ENCODE data around the gene ASB18. TPM values are rescaled to one million over a fixed set of nuclear protein-coding genes. Genes with fewer than 3 reads are reported as not detected.

The ASB18 gene
- total RNA-seq, 2 donors from 2014 or later = not detected

DNA sequence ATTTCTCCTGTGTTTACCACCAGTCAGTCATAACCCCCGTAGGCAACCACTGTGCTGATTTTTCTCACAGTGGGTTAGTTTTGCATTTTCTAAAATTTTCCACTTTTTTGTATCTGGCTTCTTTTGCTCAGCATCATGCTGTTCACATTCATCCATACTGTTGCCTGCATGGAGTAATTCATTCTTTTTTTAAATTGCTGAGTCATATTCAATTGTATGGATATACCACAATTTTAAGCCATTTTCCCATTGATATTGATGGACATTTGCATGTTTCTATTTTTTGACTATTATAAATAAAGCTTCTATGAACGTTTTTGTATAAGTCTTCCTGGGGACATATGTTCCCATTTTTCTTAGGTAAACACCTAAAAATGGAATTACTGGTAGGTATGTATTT is 40.5 kb downstream of the ASB18 start:
- Mint-ChIP-seq H3K9me3 (peaks cover 32% of the 10 kb centered on the region), H3K27me3 (ENCODE audit: insufficient read depth) (peaks cover 10% of the 10 kb centered on the region), H3K36me3 (ENCODE audit: low read depth) (peaks cover 6% of the 10 kb centered on the region), H3K4me1 (no peaks in the 10 kb centered on the region), H3K4me3 (no peak overlapping the region), H3K27ac (no peak overlapping the region)
- Histone ChIP-seq H3K4me3 (ENCODE audit: low read length) (no peak overlapping the region), H3K4me1 (ENCODE audit: control insufficient read depth, insufficient read depth, low read length) (no peaks in the 10 kb centered on the region), H3K36me3 (ENCODE audit: control insufficient read depth, insufficient read depth, low read length) (no peaks in the 10 kb centered on the region), H3K9me3 (ENCODE audit: control insufficient read depth, low read length) (peaks cover 24% of the 10 kb centered on the region), H3K27ac (ENCODE audit: low read depth, low read length) (no peak overlapping the region), H3K27me3 (ENCODE audit: control insufficient read depth, insufficient read depth, low read length, poor library complexity, severe bottlenecking) (no peaks in the 10 kb centered on the region), H3K9ac (ENCODE audit: extremely low read depth, low read length, poor library complexity, severe bottlenecking) (no peak overlapping the region)
- no peak for DNase-seq
- no peak for TF ChIP-seq CTCF (conservative IDR thresholded peaks at IDR 0.05)
- 86 to 95% methylated on average over 1 of the region's 2 CpGs for WGBS, 2 experiments (ENCODE audit: insufficient coverage in 1 of 2, insufficient read length in 1 of 2)

DNA sequence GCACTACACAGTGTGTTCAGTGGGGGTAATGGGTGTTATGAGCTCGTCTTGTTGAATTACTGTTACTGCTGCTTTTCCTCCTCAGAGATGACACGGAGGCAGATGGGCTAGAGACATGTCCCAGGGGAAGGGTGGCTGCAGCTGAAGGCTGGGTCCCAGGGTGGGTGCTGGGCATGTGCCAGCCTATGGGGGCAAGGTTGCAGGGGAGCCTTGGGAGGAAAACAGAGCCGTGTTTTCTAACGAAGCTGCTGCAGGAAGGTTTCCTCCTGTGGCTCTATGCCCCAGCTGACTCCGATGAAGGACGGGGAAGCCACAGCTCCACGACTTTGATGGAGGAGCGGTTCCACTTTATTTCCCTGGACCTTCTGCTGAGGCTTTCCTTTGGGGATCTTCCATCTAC is 42.4 kb downstream of the ASB18 start:
- peaks cover 24% of the 10 kb centered on the region for H3K9me3 ChIP-seq (ENCODE audit: control insufficient read depth, low read length)
- H3K27ac Mint-ChIP-seq = no peak overlapping the region
- peaks cover 6% of the 10 kb centered on the region for H3K36me3 Mint-ChIP-seq (ENCODE audit: low read depth)
- DNase-seq = no peak
- H3K9ac ChIP-seq (ENCODE audit: extremely low read depth, low read length, poor library complexity, severe bottlenecking) = no peak overlapping the region
- WGBS, 2 experiments (ENCODE audit: insufficient coverage in 1 of 2, insufficient read length in 1 of 2) = 89 to 100% methylated on average over 3 to 8 of the region's 8 CpGs
- peaks cover 26% of the 10 kb centered on the region for H3K9me3 Mint-ChIP-seq
- no peak overlapping the region for H3K4me3 Mint-ChIP-seq
- peaks cover 9% of the 10 kb centered on the region for H3K27me3 Mint-ChIP-seq (ENCODE audit: insufficient read depth)
- no peaks in the 10 kb centered on the region for H3K36me3 ChIP-seq (ENCODE audit: control insufficient read depth, insufficient read depth, low read length)
- TF ChIP-seq CTCF (conservative IDR thresholded peaks at IDR 0.05) = no peak
- no peaks in the 10 kb centered on the region for H3K27me3 ChIP-seq (ENCODE audit: control insufficient read depth, insufficient read depth, low read length, poor library complexity, severe bottlenecking)
- no peaks in the 10 kb centered on the region for H3K4me1 Mint-ChIP-seq
- no peaks in the 10 kb centered on the region for H3K4me1 ChIP-seq (ENCODE audit: control insufficient read depth, insufficient read depth, low read length)
- no peak overlapping the region for H3K4me3 ChIP-seq (ENCODE audit: low read length)
- no peak overlapping the region for H3K27ac ChIP-seq (ENCODE audit: low read depth, low read length)

GRCh38 chr2:236219411-236219810 is 44.8 kb downstream of the ASB18 start:
- peaks cover 16% of the 10 kb centered on the region for H3K9me3 ChIP-seq (ENCODE audit: control insufficient read depth, low read length)
- Mint-ChIP-seq H3K27me3 (ENCODE audit: insufficient read depth) (peaks cover 22% of the 10 kb centered on the region), H3K27ac (no peak overlapping the region), H3K36me3 (ENCODE audit: low read depth) (peaks cover 6% of the 10 kb centered on the region), H3K9me3 (peaks cover 17% of the 10 kb centered on the region), H3K4me3 (no peak overlapping the region), H3K4me1 (no peaks in the 10 kb centered on the region)
- 86 to 100% methylated on average over 2 to 3 of the region's 3 CpGs for WGBS, 2 experiments (ENCODE audit: insufficient coverage in 1 of 2, insufficient read length in 1 of 2)
- TF ChIP-seq CTCF (conservative IDR thresholded peaks at IDR 0.05) = no peak
- DNase-seq = no peak
- H3K9ac ChIP-seq (ENCODE audit: extremely low read depth, low read length, poor library complexity, severe bottlenecking) = no peak overlapping the region
- no peaks in the 10 kb centered on the region for H3K36me3 ChIP-seq (ENCODE audit: control insufficient read depth, insufficient read depth, low read length)
- H3K4me3 ChIP-seq (ENCODE audit: low read length) = no peak overlapping the region
- no peaks in the 10 kb centered on the region for H3K27me3 ChIP-seq (ENCODE audit: control insufficient read depth, insufficient read depth, low read length, poor library complexity, severe bottlenecking)
- no peak overlapping the region for H3K27ac ChIP-seq (ENCODE audit: low read depth, low read length)
- no peaks in the 10 kb centered on the region for H3K4me1 ChIP-seq (ENCODE audit: control insufficient read depth, insufficient read depth, low read length)

Data from endodermal cell (in vitro differentiated cells).